ENCODE measurements around the gene FAM221B. TPM values are rescaled to one million over a fixed set of nuclear protein-coding genes. Genes with fewer than 3 reads are reported as not detected.

Gene FAM221B
- total RNA-seq, 4 donors from 2014 or later, result not detected

GRCh38 chr9:35771943-35772342, 56.6 kb downstream of the FAM221B start:
- TF ChIP-seq POLR2A (IDR thresholded peaks at IDR 0.05), result no peak
- TF ChIP-seq, protein P1, sequence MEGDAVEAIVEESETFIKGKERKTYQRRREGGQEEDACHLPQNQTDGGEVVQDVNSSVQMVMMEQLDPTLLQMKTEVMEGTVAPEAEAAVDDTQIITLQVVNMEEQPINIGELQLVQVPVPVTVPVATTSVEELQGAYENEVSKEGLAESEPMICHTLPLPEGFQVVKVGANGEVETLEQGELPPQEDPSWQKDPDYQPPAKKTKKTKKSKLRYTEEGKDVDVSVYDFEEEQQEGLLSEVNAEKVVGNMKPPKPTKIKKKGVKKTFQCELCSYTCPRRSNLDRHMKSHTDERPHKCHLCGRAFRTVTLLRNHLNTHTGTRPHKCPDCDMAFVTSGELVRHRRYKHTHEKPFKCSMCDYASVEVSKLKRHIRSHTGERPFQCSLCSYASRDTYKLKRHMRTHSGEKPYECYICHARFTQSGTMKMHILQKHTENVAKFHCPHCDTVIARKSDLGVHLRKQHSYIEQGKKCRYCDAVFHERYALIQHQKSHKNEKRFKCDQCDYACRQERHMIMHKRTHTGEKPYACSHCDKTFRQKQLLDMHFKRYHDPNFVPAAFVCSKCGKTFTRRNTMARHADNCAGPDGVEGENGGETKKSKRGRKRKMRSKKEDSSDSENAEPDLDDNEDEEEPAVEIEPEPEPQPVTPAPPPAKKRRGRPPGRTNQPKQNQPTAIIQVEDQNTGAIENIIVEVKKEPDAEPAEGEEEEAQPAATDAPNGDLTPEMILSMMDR (IDR thresholded peaks at IDR 0.05), result no peak
- no peaks in the 10 kb centered on the region for H3K27me3 ChIP-seq
- peaks cover 0 to 33% (median 5%) of the 10 kb centered on the region in 4 donors for H3K4me1 ChIP-seq
- peak in 1 of 3 donors; percentile 71 for DNase-seq
- no peaks in the 10 kb centered on the region for H3K36me3 ChIP-seq
- H3K4me3 ChIP-seq, result no peak overlapping the region
- peak overlapping the region in 3 of 4 donors; percentile 38 to 82 (median 70) for H3K27ac ChIP-seq
- no peaks in the 10 kb centered on the region for H3K9me3 ChIP-seq

DNA sequence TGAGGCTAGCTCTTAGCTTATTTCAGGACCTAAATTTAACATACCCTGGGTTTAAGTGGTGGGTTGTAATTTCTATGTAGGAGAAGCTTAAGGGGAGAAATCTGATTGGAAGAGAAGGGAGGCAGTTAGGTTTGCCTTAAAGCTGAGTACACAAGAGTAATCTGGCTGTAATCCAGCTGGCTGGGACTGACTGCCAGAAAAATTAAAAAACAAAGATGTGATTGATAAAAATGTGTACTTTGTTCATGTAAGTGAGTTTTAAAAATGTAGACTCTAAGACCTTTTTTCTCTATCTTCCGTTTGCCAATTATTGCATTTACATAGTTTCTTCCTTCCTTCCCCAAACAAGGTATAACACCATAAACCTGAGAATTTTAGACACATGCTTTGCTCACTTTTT, 57.0 kb downstream of the FAM221B start:
- no peaks in the 10 kb centered on the region for H3K36me3 ChIP-seq
- H3K9me3 ChIP-seq, result no peaks in the 10 kb centered on the region
- H3K27ac ChIP-seq, result peak overlapping the region in 3 of 4 donors; percentile 38 to 82 (median 70)
- H3K27me3 ChIP-seq, result no peaks in the 10 kb centered on the region
- no peak for DNase-seq
- TF ChIP-seq POLR2A (IDR thresholded peaks at IDR 0.05), result no peak
- TF ChIP-seq, protein P1 (IDR thresholded peaks at IDR 0.05), result no peak
- H3K4me1 ChIP-seq, result peaks cover 0 to 33% (median 5%) of the 10 kb centered on the region in 4 donors
- no peak overlapping the region for H3K4me3 ChIP-seq

GRCh38 chr9:35771075-35771433, 57.5 kb downstream of the FAM221B start:
- Histone ChIP-seq H3K4me1 (peaks cover 0 to 33% (median 5%) of the 10 kb centered on the region in 4 donors), H3K4me3 (no peak overlapping the region), H3K27ac (peak overlapping the region in 3 of 4 donors; percentile 38 to 82 (median 70)), H3K36me3 (no peaks in the 10 kb centered on the region), H3K9me3 (no peaks in the 10 kb centered on the region), H3K27me3 (no peaks in the 10 kb centered on the region)
- DNase-seq, result no peak
- TF ChIP-seq POLR2A (IDR thresholded peaks at IDR 0.05), result no peak
- TF ChIP-seq, protein P1 (IDR thresholded peaks at IDR 0.05), result no peak

GRCh38 chr9:35769763-35770162, 58.8 kb downstream of the FAM221B start:
- no peaks in the 10 kb centered on the region for H3K36me3 ChIP-seq
- H3K4me1 ChIP-seq, result peaks cover 0 to 33% (median 5%) of the 10 kb centered on the region in 4 donors
- TF ChIP-seq, protein P1 (IDR thresholded peaks at IDR 0.05), result no peak
- TF ChIP-seq POLR2A (IDR thresholded peaks at IDR 0.05), result no peak
- H3K27me3 ChIP-seq, result no peaks in the 10 kb centered on the region
- no peaks in the 10 kb centered on the region for H3K9me3 ChIP-seq
- no peak overlapping the region for H3K27ac ChIP-seq
- DNase-seq, result no peak
- no peak overlapping the region for H3K4me3 ChIP-seq

GRCh38 chr9:35767458-35767857, 61.1 kb downstream of the FAM221B start:
- H3K36me3 ChIP-seq, result no peaks in the 10 kb centered on the region
- no peaks in the 10 kb centered on the region for H3K27me3 ChIP-seq
- H3K9me3 ChIP-seq, result no peaks in the 10 kb centered on the region
- no peak overlapping the region for H3K4me3 ChIP-seq
- no peak overlapping the region for H3K27ac ChIP-seq
- peaks cover 0 to 26% (median 5%) of the 10 kb centered on the region in 4 donors for H3K4me1 ChIP-seq
- TF ChIP-seq, protein P1 (IDR thresholded peaks at IDR 0.05), result no peak
- TF ChIP-seq POLR2A (IDR thresholded peaks at IDR 0.05), result no peak
- DNase-seq, result no peak

DNA sequence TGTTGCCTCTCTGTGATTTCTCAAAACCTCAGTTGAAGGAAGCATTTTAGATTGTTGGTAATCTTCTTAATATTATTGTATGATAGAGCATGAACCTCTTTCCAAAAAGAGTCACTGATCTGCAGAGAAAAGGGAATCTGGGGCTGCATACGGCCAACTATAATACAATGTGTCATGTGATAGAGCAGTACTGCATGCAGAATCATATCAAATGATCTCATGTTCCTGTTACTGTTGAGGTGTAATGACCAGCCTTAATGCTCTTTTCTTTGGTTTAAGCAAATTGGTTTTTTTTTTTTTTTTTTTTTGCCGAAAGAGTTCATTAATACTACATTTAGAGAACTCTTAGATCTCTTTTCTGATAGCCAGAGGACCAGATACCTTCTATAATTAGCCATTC, 61.5 kb downstream of the FAM221B start:
- Histone ChIP-seq H3K27me3 (no peaks in the 10 kb centered on the region), H3K36me3 (no peaks in the 10 kb centered on the region), H3K27ac (no peak overlapping the region), H3K4me3 (no peak overlapping the region), H3K9me3 (no peaks in the 10 kb centered on the region), H3K4me1 (peaks cover 0 to 22% (median 5%) of the 10 kb centered on the region in 4 donors)
- DNase-seq, result no peak
- TF ChIP-seq POLR2A (IDR thresholded peaks at IDR 0.05), result no peak
- TF ChIP-seq, protein P1 (IDR thresholded peaks at IDR 0.05), result no peak

All from Peyer's patch (tissue), 4 donors.